Right ventricle myocardium inferior (tissue), 1 donor: ENCODE data around the gene OR2G3. TPM values are rescaled to one million over a fixed set of nuclear protein-coding genes. Genes with fewer than 3 reads are reported as not detected.

Experiments used
- total RNA-seq: library from RNA; stranded (reverse); fragmentation: NEBNext Ultra II Directional; extraction: Animal tissue kit (Norgen Biotek cat#: 25700); gene quantifications from one replicate; pipeline ENCODE4 v1.2.1, GENCODE V29; 2021
- donor health status: DM: no; HTN: yes; CAD: no; lungs with severe emphysema.

OR2G3 gene
- total RNA-seq, 1 donor from 2014 or later, result not detected

Other genes with a start within 250 kb of the OR2G3 start
- gene NLRP3, start 189.4 kb upstream of the OR2G3 start, total RNA-seq, result 1.2 TPM
- not detected for gene OR2B11, start 147.5 kb upstream of the OR2G3 start, total RNA-seq
- gene OR2C3, start 69.1 kb upstream of the OR2G3 start, total RNA-seq, result 0.03 TPM
- gene GCSAML, start 56.5 kb upstream of the OR2G3 start, total RNA-seq, result 0.05 TPM
- not detected for gene OR2G2, start 17.2 kb upstream of the OR2G3 start, total RNA-seq
- gene OR13G1, start 74.2 kb downstream of the OR2G3 start, total RNA-seq, result not detected
- gene OR6F1, start 111.1 kb downstream of the OR2G3 start, total RNA-seq, result not detected
- gene OR14K1, start 133.0 kb downstream of the OR2G3 start, total RNA-seq, result not detected
- gene OR14A2, start 142.6 kb downstream of the OR2G3 start, total RNA-seq, result not detected
- not detected for gene OR1C1, start 155.0 kb downstream of the OR2G3 start, total RNA-seq
- not detected for gene OR14A16, start 218.5 kb downstream of the OR2G3 start, total RNA-seq
- gene OR11L1, start 236.3 kb downstream of the OR2G3 start, total RNA-seq, result not detected